AG09319 (cell line): ENCODE measurements around the gene DAGLA.

Source experiments
- DNase-seq: peaks from one replicate; pipeline ENCODE4 v3.0.0-alpha.2; 2010; ENCODE audit warnings: low read depth; ENCODE audit errors: extremely low read depth
- CTCF ChIP-seq: IDR thresholded peaks from 2 replicates; pipeline ENCODE4 v1.5.1; 2011; ENCODE audit warnings: low read depth, mild to moderate bottlenecking, inconsistent platforms, low read length, moderate library complexity

The DAGLA gene

DNA sequence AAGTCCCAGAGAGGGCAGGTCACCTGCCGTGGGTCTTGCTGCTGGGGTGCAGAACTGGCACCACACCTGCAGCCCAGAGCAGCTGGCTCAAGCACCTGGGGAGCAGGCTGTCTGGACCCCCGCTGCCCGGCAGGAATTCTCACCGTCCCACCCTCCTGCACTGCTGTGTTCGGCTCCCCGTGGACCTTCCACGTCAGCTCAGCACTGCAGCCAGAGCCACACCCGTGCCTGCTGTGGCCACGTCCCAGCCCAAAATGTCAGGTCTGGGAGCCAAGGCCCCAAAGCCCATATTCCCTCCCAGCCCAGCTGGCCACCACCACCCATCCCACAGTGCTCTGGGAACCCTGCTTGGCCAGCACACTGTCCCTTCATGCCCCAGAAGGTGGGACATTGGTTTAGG is 44.2 kb downstream of the DAGLA start:
- no peak for DNase-seq
- no peak for TF ChIP-seq CTCF

DNA sequence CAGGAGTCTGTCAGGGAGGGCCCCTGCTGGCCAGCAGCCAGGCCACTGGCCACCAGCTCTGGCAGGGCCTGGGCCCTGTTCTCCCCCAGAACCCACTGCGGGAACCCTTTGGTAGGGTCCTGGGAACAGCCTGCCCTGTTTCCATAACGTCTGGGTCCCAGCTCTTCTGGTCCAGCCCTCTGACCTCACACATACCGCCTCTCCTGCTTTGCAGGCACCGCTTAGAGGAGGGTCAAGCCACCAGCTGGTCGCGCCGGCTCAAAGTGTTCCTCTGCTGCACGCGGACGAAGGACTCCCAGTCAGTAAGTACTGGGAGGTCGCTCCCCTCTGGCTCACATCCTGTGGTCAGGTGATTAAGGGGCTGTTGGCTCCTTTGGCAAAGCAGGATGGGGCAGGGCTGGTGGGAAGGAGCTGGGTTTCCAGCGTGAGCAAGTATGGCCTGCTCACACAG is 45.6 kb downstream of the DAGLA start:
- no peak for DNase-seq
- TF ChIP-seq CTCF = no peak

DNA sequence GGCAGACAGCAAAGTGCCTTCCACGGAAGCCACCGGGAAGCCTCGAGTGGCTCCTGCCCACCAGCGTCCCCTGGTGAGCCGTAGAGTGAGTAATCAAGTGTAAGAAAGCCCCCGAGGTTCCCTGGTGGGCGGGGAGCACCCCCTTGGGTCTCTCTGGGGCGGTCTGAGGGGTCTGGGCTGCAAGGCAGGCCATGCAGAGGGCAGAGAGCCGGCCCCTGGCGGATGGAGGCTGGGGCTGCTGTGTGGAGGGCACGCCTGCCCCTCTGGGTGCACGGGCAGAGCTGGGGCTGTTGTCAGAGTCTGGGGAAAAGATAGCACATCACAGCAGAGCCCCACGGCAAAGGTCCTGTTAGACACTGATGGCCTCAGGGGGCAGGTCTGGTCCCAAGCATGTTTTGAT is 46.6 kb downstream of the DAGLA start:
- no peak for TF ChIP-seq CTCF
- no peak for DNase-seq

DNA sequence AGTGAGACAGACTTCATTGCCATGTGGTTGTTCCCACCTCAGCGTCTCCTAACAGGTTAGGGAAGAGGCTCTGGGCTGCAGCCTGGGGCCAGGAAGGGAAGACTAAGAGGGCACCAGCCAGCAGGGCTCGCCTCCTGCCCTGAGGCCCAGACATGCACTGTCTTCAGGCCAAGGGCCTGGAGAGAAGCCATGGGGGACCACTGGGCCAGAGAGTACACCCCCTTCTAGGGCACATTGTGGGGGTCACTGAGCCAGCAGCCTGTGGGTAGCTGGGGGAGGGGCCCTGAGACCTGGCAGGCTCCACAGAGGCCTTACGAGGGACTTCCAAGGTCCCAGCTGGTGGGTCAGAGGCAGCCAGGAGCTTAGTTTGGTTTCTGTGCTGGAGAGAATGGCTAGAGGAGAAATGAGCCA is 47.2 kb downstream of the DAGLA start:
- no peak for TF ChIP-seq CTCF
- no peak for DNase-seq

- TF ChIP-seq CTCF = no peak
- DNase-seq = no peak
Observed at GRCh38 chr11:61728066-61728939, 48.1 kb downstream of the DAGLA start.

- no peak for DNase-seq
- no peak for TF ChIP-seq CTCF
Observed at GRCh38 chr11:61728940-61729219, 48.7 kb downstream of the DAGLA start.

- no peak for TF ChIP-seq CTCF
Observed at GRCh38 chr11:61730240-61730994, 50.2 kb downstream of the DAGLA start.

More at GRCh38 chr11:61730240-61730994, 50.2 kb downstream of the DAGLA start:
- DNase-seq = no peak
